Testis (tissue), 3 donors: ENCODE measurements around the gene AGAP1. TPM values are rescaled to one million over a fixed set of nuclear protein-coding genes. Genes with fewer than 3 reads are reported as not detected.

Source experiments
- DNase-seq: peaks from one replicate; pipeline ENCODE4 v3.0.0-alpha.2; 2019
- H3K27ac ChIP-seq, 2 donors: fragments of 200-600 bp; sonication (generic); one replicate each; pipeline ENCODE4 v1.5.1; 2019
- H3K27me3 ChIP-seq: fragments of 200-600 bp; sonication (generic); one replicate; pipeline ENCODE4 v1.5.1; 2019
- H3K36me3 ChIP-seq: fragments of 200-600 bp; sonication (generic); one replicate; pipeline ENCODE4 v1.5.1; 2017; ENCODE audit warnings: low read depth; ENCODE audit errors: missing control alignments
- H3K4me1 ChIP-seq: fragments of 200-600 bp; sonication (generic); one replicate; pipeline ENCODE4 v1.5.1; 2019
- H3K4me3 ChIP-seq, 2 donors: fragments of 200-600 bp; sonication (generic); one replicate each; pipeline ENCODE4 v1.5.1; 2017 to 2019
- H3K9me3 ChIP-seq: fragments of 200-600 bp; sonication (generic); one replicate; pipeline ENCODE4 v1.5.1; 2017
- POLR2A ChIP-seq: fragments of 450-650 bp; IDR thresholded peaks from one replicate; pipeline ENCODE4 v1.6.1; 2017; ENCODE audit warnings: antibody characterized with exemption, mild to moderate bottlenecking, moderate library complexity
- WGBS, 2 donors: methylation state at CpG; one replicate each; pipeline ENCODE4 v1.1.5; 2018; 5-methylcytosine and 5-hydroxymethylcytosine counted together
- intact Hi-C: fragments of 100-400 bp; cut with DNase I; formaldehyde crosslinking; loops from one replicate; pipeline ENCODE4 v1.15.1; 2023; ENCODE audit warnings: low total_unique reads
- polyA plus RNA-seq: library from polyadenylated mRNA; stranded (reverse); fragments of 350-450 nt; fragmentation: Illumina TruSeq; extraction: RNeasy Lipid Tissue Mini Kit (QIAGEN cat#74804); gene quantifications from one replicate; pipeline ENCODE4 v1.2.3, GENCODE V29; 2014; ENCODE audit warnings: low read depth, low replicate concordance; ENCODE audit not compliant: insufficient read depth
- total RNA-seq, 2 donors: library from RNA; depleted of rRNA; stranded (reverse); fragments of >200 nt; gene quantifications; one replicate each; pipeline ENCODE4 v1.2.3, GENCODE V29; 2016
- TF ChIP-seq, protein P1 (sequence below), 3 experiments: fragments of 450-650 bp in 2 of 3; fragments of 200-600 bp in 1 of 3; sonication (generic) in 1 of 3; IDR thresholded peaks; one replicate each; pipeline ENCODE4 v1.5.1; 2016 to 2019; ENCODE audit warnings: antibody characterized with exemption in 3 of 3, mild to moderate bottlenecking in 2 of 3, moderate library complexity in 1 of 3

Gene AGAP1
- total and polyA plus RNA-seq, 3 donors from 2014 or later = 21.4 to 45.5 (median 40.7) TPM

- Histone ChIP-seq H3K4me1 (no peaks in the 10 kb centered on the region), H3K36me3 (no peaks in the 10 kb centered on the region), H3K27me3 (no peaks in the 10 kb centered on the region), H3K4me3 (no peak overlapping the region), H3K9me3 (no peaks in the 10 kb centered on the region), H3K27ac (no peak overlapping the region)
- TF ChIP-seq, protein P1, sequence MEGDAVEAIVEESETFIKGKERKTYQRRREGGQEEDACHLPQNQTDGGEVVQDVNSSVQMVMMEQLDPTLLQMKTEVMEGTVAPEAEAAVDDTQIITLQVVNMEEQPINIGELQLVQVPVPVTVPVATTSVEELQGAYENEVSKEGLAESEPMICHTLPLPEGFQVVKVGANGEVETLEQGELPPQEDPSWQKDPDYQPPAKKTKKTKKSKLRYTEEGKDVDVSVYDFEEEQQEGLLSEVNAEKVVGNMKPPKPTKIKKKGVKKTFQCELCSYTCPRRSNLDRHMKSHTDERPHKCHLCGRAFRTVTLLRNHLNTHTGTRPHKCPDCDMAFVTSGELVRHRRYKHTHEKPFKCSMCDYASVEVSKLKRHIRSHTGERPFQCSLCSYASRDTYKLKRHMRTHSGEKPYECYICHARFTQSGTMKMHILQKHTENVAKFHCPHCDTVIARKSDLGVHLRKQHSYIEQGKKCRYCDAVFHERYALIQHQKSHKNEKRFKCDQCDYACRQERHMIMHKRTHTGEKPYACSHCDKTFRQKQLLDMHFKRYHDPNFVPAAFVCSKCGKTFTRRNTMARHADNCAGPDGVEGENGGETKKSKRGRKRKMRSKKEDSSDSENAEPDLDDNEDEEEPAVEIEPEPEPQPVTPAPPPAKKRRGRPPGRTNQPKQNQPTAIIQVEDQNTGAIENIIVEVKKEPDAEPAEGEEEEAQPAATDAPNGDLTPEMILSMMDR (IDR thresholded peaks at IDR 0.05) = no peak
- TF ChIP-seq POLR2A = no peak
- WGBS, 2 donors = 84 to 86% methylated on average over 6 of the region's 6 CpGs
- no peak for DNase-seq
- intact Hi-C loops = no loop called here
Measured at GRCh38 chr2:235951493-235951892, 457.6 kb downstream of the AGAP1 start.

GRCh38 chr2:235951982-235952381 is 458.1 kb downstream of the AGAP1 start:
- Histone ChIP-seq H3K27ac (no peak overlapping the region), H3K36me3 (no peaks in the 10 kb centered on the region), H3K4me3 (no peak overlapping the region), H3K9me3 (no peaks in the 10 kb centered on the region), H3K27me3 (no peaks in the 10 kb centered on the region), H3K4me1 (no peaks in the 10 kb centered on the region)
- TF ChIP-seq POLR2A = no peak
- TF ChIP-seq, protein P1 (IDR thresholded peaks at IDR 0.05) = no peak
- no peak for DNase-seq
- WGBS, 2 donors = 64 to 67% methylated on average over 2 of the region's 2 CpGs
- intact Hi-C loops = no loop called here

- Histone ChIP-seq H3K4me1 (no peaks in the 10 kb centered on the region), H3K27ac (no peak overlapping the region), H3K36me3 (no peaks in the 10 kb centered on the region), H3K27me3 (no peaks in the 10 kb centered on the region), H3K9me3 (no peaks in the 10 kb centered on the region), H3K4me3 (no peak overlapping the region)
- WGBS, 2 donors = 96% methylated on average over 7 to 10 of the region's 10 CpGs
- no peak for DNase-seq
- intact Hi-C loops = no loop called here
- TF ChIP-seq, protein P1 (IDR thresholded peaks at IDR 0.05) = no peak
- TF ChIP-seq POLR2A = no peak
Measured at GRCh38 chr2:235952714-235953113, 458.9 kb downstream of the AGAP1 start.

DNA sequence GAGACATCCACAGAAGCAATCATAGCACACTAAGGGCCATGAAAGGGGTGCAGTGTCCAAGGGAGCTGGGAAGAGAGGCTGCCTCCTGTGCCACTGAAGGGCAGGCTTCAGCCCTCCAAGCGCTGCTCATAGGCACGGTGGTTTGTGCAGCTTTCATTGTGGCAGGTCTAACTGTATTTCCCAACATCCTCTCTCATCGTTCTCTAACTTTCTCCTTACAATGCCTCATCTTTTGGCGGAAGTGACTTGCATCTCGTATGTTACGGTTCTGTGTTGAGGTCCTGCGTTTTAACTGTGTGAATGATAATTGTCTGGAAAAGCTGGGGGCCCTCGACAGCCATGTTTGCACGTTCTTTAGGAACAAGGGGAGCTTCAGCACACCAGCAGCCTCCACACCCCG is 460.4 kb downstream of the AGAP1 start:
- Histone ChIP-seq H3K27ac (no peak overlapping the region), H3K27me3 (no peaks in the 10 kb centered on the region), H3K4me3 (no peak overlapping the region), H3K36me3 (no peaks in the 10 kb centered on the region), H3K4me1 (no peaks in the 10 kb centered on the region), H3K9me3 (no peaks in the 10 kb centered on the region)
- 92 to 96% methylated on average over 10 of the region's 10 CpGs for WGBS, 2 donors
- DNase-seq = no peak
- intact Hi-C loops = no loop called here
- TF ChIP-seq, protein P1 (IDR thresholded peaks at IDR 0.05) = no peak
- TF ChIP-seq POLR2A = no peak

- H3K9me3 ChIP-seq = no peaks in the 10 kb centered on the region
- no peak overlapping the region for H3K27ac ChIP-seq
- 94 to 96% methylated on average over 12 to 13 of the region's 13 CpGs for WGBS, 2 donors
- TF ChIP-seq, protein P1 (IDR thresholded peaks at IDR 0.05) = no peak
- TF ChIP-seq POLR2A = no peak
- DNase-seq = no peak
- H3K36me3 ChIP-seq = no peaks in the 10 kb centered on the region
- intact Hi-C loops = no loop called here
- no peaks in the 10 kb centered on the region for H3K4me1 ChIP-seq
- H3K4me3 ChIP-seq = no peak overlapping the region
- no peaks in the 10 kb centered on the region for H3K27me3 ChIP-seq
Measured at GRCh38 chr2:235954888-235955480, 461.1 kb downstream of the AGAP1 start.
